ENCODE measurements around the gene RPH3AL.
"Not testable (repeated sequence)": the region's sequence is repeated elsewhere in the genome, so short reads cannot be mapped to it uniquely, and the experiment has no call there.

The RPH3AL gene

DNA sequence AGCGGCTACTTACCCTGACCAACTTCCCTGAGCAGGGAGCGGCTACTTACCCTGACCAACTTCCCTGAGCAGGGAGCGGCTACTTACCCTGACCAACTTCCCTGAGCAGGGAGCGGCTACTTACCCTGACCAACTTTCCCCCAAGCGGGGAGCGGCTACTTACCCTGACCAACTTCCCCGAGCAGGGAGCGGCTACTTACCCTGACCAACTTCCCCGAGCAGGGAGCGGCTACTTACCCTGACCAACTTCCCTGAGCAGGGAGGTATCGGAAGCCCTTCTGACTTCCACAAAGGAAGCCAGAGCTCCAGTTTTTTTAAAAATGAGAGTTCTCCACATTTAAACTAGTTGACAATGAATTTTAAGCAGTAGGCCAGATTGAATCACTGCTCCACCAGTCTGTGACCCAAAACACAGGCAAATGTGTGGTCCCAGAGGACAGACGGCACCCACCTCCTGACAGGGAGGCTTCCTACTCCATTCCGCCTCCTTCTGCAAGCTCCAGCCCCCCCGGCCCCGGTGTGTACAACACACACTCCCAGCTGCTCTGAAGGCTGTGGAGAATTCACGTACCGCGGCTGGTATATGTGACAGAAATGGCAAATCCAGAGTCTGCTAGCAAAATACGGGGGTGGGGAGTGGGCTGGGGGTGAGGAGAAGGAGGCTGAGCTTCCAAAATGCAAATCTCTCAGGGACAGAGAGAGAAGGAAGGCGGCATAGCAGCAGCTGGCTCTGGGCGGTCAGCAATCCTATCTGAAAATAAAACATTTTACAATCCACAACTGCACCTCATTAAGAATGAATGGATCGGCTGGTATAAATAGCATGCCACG, 118.2 kb downstream of the RPH3AL start:
- DNase-seq, result not testable (repeated sequence)

DNA sequence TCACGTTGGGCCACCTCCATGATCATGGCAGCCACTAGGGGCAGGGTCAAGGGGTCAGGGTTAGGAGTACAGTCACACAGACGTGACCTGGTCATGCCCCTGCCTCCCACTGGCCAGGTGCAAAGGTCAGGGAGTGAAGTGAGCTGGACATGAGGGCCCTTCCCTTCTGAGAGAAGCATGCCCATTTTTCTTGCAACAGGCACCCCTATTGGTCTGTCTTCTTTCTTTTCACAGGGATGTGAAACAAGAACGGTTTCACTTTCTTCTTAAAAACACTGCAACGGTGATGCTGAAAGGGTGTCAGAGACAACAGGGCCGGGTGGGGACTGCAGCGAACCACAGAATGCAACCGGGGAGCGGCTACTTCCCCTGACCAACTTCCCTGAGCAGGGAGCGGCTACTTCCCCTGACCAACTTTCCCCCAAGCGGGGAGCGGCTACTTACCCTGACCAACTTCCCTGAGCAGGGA, 119.1 kb downstream of the RPH3AL start:
- no peak for DNase-seq

DNA sequence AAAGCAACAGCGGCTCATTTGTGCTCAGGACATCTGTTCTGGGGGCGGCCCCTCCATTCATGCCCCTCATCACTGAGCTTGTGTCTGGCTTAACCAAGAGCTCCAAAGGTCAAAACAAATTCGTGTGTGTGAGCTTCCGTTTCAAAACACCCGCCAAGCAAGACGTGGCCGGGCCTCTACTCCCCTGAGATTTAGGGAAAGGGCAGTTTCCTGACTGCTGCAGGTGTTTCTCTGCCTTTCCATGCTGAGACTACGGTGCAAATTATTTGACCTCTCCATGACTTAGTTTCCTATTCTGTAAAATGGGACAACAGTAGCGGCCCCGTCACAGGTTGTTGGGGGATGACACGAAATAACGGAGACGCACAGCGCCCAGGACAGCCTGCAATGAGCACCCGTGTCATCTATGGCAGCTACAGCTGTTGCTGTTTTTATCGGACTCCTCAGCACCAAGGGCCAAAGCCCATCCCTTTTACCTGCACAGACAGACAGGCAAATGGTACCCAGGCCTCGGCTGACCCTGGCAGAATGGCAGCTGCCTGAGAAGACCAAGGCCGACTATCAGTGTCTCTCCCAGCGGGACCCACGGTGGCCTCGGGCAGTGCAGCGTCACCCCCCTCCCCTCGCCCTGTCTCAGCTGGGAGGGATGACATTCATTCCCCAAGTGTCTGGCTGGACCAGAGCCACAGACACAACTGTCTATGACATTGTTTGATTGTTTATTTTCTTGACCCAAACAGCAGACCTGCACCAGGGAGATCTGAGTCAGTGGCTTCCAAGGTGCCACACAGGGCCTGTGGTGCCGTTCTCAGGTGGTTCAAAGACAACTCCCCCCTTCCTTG, 120.4 kb downstream of the RPH3AL start:
- DNase-seq, result no peak

DNA sequence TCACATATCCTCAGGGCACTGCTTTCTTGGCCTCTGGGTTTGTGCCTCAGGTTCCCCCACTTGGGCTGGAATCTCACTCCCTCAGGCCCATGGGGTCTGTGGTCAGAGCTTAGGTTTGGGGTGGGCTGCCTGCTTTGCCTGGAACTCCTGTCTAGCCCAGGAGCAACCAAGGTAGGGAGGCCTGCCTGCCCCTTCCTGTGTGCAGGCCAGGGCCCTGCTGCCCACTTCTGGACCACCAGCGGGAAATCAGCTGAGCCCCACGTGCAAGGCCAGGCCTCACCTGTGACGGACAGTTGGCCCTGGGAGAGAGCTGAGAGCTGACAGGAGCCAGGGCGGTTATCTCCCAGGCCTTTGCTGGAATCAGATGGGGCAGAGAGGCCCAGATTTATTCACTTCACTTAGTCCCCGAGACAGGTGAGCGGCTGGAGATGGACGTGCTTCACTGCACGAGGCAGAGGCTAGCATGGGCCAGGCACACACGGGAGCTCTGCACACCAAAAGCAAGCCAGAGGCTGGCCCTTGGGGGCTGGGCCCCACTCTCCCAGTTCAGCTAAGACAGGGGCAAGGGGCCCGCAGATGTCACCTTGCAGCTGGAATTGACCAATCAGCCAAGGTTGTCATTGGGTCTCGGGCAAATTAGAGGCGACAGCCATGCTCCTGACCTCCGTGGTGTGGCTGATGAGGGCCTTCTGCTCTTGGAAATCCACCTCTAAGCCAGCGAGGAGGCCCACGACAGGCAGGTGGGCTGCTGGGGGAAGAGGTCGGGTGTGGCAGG, 121.2 kb downstream of the RPH3AL start:
- DNase-seq, result no peak

DNA sequence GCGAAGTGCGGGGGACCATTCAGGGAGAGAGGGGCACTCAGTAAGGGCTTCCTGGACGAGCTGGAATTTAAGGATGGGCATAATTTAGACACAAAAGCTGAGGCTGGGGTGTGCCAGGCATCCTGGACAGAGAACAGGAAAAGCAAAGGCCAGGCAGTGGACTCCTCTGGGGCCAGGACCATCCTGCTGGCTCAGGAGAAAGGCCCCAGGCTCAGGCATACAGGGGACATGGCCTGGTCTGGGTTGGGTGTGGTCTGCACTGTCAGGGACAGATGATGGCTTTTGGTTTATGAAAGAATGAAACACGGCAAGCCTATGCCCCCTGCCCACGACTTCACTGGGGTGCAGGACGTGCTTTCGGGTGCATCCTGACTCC, 122.2 kb downstream of the RPH3AL start:
- no peak for DNase-seq

DNA sequence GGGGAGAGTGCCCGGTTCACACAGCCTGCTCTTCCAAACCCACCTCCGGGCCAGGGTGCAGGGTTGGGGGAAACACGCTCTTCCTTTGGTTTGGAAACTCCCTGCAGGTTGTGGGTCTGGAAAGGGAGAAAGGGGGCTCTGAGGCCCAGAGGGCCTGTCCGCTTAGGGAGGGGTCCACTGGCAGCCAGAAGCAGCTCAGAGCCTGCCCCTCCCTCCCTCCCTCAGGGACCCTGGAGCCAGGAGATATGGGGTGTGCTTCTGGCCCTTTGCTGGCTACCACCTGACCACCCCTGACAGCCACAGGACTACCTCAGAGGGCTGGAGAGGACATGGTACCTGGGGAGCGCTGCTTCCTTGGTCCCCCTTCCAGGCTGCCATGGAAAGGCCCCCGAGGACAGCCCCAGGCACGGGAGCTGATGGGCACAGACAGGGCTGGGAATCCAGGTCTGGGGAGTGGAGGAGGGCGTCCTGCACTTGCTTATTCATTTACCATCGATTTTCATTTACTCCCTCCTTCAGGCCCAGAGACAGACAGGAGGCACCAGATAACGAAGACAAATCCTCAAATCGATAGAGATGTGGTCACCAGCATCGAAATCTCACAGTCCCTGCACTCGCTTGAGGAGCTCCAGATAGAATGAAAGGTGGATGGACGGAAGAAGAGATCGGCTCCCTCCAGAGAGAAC, 122.8 kb downstream of the RPH3AL start:
- no peak for DNase-seq

DNA sequence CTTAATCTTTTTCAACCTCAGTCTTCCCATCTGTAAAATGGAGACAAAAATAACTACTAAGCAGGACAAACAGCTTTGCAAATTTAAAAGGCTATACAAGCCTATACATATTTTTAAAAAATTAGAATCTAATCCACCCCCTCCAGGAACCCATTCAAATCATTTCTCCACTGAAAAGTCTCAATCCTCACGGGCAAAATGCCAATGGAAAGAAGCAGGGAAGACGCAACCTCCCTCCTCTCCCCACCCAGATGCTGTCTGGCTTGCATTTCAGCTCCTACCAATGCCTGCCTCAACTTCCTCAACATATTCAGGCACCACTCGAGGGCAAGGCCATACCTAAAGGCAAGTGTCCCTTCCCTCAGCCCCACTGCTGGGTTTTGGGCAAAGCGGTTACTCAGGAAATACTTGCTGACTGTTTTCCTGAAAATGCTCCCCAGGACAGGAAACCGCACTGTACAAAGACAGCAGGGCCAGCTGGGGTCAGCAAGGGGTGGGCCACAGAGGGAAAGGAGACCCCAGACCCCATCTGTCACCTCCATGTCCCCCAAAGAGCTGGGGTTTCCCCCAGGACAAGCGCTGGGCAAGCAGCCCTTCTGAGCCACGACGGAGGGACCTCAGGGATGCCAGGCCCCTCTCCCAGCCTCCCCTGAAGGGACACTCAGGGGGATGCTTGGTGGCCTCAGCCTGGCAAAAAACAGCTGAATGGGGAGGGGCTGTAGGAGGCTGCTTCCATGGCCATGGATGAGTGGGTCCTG, 123.5 kb downstream of the RPH3AL start:
- DNase-seq, result no peak

DNA sequence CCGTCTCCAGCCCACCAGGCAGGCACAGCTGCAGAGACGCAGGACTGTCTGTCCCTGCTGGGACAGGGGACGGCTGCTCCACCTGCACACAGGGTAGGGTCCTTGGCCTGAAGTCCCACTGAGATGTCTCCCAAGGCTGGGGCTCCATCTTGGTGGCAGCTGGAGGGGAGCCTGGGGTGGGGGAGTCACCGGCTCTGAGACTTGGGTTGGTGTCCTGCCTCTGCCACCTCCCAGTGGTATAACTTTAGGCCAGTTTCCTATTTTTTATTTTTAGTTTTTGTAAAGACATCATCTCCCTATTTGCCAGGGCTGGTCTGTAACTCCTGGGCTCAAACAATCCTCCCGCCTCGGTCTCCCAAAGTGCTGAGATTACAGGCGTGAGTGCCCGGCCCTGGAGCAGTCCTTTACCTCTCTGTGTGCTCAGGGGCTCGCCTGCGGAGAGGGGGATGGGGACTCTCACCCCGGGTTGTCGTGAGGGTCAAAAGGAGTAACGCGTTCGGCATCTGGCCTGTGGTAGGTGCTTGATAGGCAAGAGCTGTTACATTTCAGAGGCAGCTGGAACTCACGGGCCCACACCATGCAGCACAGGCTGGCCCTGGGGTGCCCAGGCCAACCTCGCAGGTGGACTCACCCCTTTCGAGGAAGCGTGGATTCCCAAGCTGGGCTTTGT, 124.5 kb downstream of the RPH3AL start:
- no peak for DNase-seq

DNA sequence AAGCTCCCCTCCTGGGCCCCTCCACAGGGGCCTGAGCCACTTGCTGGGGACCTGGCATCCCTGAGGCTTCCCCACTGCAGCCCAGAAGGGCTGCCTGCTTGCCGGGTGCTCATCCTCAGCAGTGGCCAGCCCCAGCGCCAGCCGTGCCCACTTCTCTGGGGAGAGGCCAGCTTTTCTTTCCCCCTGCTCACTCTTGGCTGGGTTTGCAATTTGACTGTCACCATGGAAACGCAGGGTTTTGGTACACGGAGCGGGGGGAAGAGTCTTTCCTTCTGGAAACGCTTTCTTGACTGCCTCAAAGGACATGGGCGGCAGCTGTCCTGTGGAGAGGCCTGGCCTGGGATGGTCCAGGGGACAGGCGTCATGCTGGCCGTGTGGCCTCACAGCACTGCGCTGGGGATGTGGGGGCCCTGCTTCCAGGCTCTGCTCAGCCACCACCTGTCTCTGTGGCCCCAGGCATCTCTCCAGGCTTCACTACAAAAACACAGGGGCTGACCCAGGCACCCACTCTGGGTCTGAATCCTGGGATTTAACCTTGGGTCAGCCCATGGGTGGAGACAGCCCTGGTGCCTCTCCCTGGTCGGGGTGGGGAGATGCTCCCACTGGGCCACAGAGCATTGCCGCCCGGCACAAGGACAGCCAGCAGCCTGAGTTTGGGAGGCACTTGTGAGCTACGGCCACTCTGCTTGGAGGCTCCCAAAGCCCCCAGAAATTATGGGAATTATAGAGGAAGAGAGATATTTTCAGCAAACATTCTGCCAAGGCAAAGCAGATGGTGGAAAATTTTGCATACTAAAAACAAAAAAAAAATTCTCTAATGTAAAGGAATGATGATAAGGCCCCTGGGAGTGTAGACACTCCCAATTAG, 125.3 kb downstream of the RPH3AL start:
- no peak for DNase-seq

DNA sequence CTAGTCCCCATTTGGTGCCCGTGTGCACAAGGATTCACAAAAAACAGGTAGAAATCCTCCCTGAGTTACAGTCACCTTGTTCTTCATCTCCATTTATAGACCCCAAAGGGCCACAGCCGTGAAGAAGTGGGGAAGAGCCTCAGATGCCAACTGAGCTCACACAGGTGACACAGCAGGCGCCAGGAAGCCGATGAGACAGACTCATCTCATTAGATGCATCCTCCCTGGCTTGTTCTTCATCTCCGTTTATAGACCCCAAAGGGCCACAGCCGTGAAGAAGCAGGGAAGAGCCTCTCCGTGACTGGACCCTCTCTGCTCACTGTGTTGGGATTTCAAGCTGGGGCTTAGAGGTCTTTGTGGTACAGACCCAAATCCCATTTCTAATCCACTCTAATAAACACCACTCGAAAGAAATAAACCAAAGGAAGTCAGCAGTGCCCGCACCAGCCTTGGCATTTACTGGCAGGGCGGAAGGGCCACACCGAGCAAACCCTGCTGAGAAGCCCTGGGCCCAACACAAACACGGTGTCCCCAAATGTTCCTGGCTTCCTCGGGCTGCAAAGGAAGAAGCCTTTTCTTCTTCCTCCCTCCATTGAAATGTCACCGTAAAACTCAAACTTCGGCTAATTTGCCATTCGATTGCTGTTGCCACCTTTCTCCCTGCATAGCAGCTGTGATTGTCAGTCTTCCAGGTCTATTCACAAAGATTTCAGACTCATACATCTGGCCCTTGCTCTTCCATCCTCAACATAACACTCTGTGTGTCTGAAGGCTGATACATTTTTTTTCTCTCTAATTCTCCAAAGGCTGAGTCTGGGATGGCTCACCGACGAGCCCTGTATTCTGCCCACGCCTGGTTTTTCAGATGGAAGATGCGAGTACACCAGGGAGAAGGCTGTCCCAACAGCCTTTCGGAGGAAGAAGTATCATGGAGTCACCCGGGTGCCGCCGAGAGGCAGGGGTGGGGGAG, 126.2 kb downstream of the RPH3AL start:
- no peak for DNase-seq

DNA sequence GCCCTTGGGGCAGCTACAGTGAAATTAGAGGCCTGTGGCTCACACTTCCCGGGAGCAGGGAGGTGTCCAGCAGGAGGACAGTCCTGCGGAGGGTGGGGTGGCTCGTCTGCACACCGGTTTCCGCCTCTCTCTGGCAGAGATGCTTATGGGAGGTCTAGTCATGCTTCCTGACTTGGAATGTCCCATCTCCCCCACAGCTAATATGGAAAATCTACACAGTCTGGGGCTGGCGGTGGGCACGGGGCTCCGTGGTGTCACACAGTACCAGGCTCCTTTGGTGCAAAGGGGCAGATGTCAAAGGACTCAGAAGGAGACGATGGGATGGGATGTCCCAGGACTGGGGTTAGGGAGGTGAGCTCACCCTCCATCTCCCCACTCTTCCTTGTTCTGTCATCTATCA, 127.1 kb downstream of the RPH3AL start:
- no peak for DNase-seq

DNA sequence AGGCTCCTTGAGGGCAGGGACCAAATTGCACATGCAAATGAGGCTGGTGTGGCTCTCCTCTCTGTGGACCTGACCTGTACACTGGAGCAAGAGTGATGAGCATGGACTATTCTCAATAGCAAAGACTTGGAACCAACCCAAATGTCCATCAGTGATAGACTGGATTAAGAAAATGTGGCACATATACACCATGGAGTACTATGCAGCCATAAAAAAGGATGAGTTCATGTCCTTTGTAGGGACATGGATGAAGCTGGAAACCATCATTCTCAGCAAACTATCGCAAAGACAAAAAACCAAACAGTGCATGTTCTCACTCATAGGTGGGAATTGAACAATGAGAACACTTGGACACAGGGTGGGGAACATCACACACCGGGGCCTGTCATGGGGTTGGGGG, 128.0 kb downstream of the RPH3AL start:
- DNase-seq, result not testable (repeated sequence)

DNA sequence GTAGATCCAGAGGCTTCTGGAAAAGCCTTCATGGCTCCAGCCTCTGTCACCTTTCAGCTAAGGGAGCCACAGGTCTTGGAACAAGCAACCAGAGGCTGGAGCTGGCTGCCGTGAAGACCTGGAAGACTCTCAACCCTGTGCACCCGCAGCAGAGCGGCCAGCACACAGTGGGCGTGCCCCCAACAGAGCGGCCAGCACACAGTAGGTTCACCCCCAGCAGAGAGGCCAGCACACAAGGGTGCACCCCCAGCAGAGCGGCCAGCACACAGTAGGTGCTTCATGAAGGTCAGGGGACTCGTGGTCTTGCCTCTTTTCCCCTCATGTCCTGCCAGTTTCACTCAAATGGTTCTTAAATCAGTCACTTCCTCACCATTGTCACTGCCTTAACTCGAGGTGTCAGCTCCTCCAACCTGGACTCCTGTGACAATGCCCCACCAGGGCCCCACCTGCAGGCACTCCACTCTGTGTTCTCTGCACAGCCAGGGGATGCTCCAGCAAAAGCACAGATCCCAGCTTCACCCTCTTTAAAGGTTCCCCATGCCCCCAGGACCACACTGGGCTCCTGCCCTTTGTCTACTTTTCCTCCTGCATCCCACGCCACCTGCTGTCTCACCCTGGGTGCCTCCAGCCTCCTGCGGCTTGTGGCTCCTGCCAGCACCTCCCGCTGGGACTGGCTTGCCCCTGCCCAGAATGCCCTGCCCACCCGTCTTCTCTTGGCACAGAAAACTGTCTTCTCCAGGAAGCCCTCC, 128.7 kb downstream of the RPH3AL start:
- DNase-seq, result no peak

DNA sequence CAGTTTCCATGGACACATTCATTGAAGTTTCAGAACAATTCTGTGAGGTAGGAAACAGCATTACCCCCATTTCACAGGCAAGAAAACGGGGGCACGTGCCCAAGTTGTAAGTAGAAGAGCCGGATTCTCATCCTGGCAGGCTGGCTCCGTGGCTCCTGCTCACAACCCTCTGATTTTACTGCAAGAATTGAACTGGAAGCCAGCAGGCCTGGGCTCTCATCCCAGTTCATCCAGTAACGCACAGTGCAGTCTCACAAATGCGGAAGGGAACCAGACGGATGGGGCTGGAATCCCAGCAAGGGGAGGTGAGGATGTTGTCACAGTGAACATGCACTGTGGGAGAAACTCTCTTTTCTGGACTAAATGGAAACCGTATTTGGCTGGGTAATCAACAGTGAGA, 130.4 kb downstream of the RPH3AL start:
- DNase-seq, result no peak

DNA sequence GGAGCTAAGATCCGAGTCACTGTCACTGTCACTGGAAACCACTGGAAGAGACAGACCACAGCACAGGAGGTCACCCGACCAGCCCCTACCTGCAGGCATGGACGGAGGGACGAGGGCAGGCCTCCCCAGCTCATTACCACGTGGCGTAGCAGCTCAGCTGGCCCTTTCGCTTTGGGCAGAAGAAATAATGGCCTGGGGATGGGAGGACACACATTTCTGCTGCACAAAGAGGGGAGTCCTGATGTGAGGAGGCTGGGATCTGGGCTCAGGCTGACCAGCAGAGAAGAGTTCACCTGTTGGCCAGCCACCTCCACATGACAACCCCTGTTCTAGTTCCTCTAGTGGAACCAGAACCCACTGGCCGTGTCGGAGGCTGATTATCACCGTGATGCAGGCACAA, 132.9 kb downstream of the RPH3AL start:
- DNase-seq, result no peak

DNA sequence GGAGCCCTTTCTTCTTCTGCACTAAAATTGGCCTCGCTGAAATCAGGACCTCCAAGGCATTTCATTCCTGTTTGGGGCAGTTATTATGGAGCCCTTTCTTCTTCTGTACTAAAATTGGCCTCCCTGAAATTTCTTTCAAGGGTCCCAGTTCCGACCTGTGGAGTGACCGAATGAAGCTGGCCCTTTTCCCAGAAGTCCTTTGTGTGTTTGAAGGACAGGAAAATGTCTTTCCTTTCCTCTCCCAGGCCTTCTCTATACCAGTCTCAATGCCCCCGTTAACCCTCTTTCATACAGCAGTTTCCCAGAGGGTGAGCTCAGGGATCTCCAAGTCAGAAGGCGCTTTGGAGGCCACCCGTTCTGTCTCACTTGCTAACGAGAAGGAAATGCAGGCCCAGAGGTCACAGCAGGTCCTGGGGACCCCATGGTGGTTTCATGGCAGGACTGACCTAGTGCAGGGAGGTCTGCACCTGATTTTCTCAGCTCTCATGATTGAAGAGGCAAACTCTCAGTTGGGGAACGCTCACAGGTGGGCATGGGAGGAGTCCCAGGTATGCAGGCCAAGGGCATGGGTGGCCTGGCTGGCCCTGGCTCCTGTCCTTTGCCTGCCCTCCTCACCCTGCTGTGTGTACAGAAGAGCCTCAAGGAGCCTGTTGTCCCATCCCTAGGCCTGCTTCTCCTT, 134.0 kb downstream of the RPH3AL start:
- no peak for DNase-seq

DNA sequence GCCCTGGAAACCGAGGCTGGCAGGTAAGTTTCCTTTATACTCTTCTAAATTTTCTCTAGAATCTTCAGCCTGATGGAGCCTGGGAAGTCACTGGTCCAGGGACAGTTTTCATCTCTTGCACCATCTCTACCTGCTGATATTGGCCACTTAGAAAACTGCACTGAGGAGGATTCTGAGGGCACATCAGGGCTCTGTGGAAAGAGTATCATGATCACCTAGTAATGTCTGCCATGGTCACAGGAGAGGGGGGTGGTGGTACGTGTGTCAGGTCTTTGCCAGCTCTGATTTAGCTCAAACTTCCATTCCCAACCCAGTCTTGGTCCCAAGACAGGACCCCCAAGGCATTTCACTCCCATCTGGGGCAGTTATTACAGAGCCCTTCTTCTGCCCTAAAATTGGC, 136.0 kb downstream of the RPH3AL start:
- no peak for DNase-seq
